ENCODE results near the gene TERT. TPM values are rescaled to one million over a fixed set of nuclear protein-coding genes. Genes with fewer than 3 reads are reported as not detected.

Gene TERT
- total RNA-seq, 1 experiment from 2014 or later: 6.1 TPM

GRCh38 chr5:1278216-1278615, 16.7 kb downstream of the TERT start:
- no peak overlapping the region for H3K4me3 ChIP-seq (ENCODE audit: low read depth, low read length)
- no peaks in the 10 kb centered on the region for H3K36me3 Mint-ChIP-seq (ENCODE audit: insufficient read depth, unreplicated experiment)
- no TSS peak for BruUV-seq (replicated peaks)
- no peak for TF ChIP-seq CTCF (IDR thresholded peaks at IDR 0.05; ENCODE audit: insufficient read depth in 1 of 2, low read depth in 1 of 2, low read length in 1 of 2, severe bottlenecking in 1 of 2, unreplicated experiment in 1 of 2)
- H3K4me1 ChIP-seq: no peaks in the 10 kb centered on the region
- no peaks in the 10 kb centered on the region for H3K4me1 Mint-ChIP-seq (ENCODE audit: low read depth, unreplicated experiment)
- H3K27ac Mint-ChIP-seq (ENCODE audit: unreplicated experiment): no peak overlapping the region
- H3K27me3 Mint-ChIP-seq (ENCODE audit: insufficient read depth, unreplicated experiment): no peaks in the 10 kb centered on the region
- CTCF ChIA-PET: no interaction called here
- H3K36me3 ChIP-seq (ENCODE audit: control insufficient read depth, insufficient read depth, low read length): no peaks in the 10 kb centered on the region
- no peak overlapping the region for H3K4me3 Mint-ChIP-seq (ENCODE audit: unreplicated experiment)
- H3K9me3 Mint-ChIP-seq (ENCODE audit: unreplicated experiment): no peaks in the 10 kb centered on the region
- POLR2A ChIA-PET: no interaction called here
- no peak for DNase-seq
- no peaks in the 10 kb centered on the region for H3K27me3 ChIP-seq (replicated peaks; ENCODE audit: control insufficient read depth, insufficient read depth, low read length)
- no peaks in the 10 kb centered on the region for H3K9me3 ChIP-seq
- intact Hi-C loops (cut with micrococcal nuclease; ENCODE audit: unreplicated experiment): no loop called here

- Histone ChIP-seq H3K4me3 (ENCODE audit: low read depth, low read length) (no peak overlapping the region), H3K36me3 (ENCODE audit: control insufficient read depth, insufficient read depth, low read length) (no peaks in the 10 kb centered on the region), H3K4me1 (no peaks in the 10 kb centered on the region), H3K9me3 (no peaks in the 10 kb centered on the region), H3K27me3 (replicated peaks; ENCODE audit: control insufficient read depth, insufficient read depth, low read length) (no peaks in the 10 kb centered on the region)
- intact Hi-C loops (cut with micrococcal nuclease; ENCODE audit: unreplicated experiment): no loop called here
- ChIA-PET CTCF (no interaction called here), POLR2A (no interaction called here)
- Mint-ChIP-seq H3K9me3 (ENCODE audit: unreplicated experiment) (no peaks in the 10 kb centered on the region), H3K4me3 (ENCODE audit: unreplicated experiment) (no peak overlapping the region), H3K4me1 (ENCODE audit: low read depth, unreplicated experiment) (no peaks in the 10 kb centered on the region), H3K27ac (ENCODE audit: unreplicated experiment) (no peak overlapping the region), H3K27me3 (ENCODE audit: insufficient read depth, unreplicated experiment) (no peaks in the 10 kb centered on the region), H3K36me3 (ENCODE audit: insufficient read depth, unreplicated experiment) (no peaks in the 10 kb centered on the region)
- BruUV-seq (replicated peaks): no TSS peak
- no peak for TF ChIP-seq CTCF (IDR thresholded peaks at IDR 0.05; ENCODE audit: insufficient read depth in 1 of 2, low read depth in 1 of 2, low read length in 1 of 2, severe bottlenecking in 1 of 2, unreplicated experiment in 1 of 2)
- DNase-seq: no peak
Observed at GRCh38 chr5:1277781-1278180, 17.1 kb downstream of the TERT start.

- Mint-ChIP-seq H3K4me3 (ENCODE audit: unreplicated experiment) (no peak overlapping the region), H3K4me1 (ENCODE audit: low read depth, unreplicated experiment) (no peaks in the 10 kb centered on the region), H3K9me3 (ENCODE audit: unreplicated experiment) (no peaks in the 10 kb centered on the region), H3K27ac (ENCODE audit: unreplicated experiment) (no peak overlapping the region), H3K36me3 (ENCODE audit: insufficient read depth, unreplicated experiment) (no peaks in the 10 kb centered on the region), H3K27me3 (ENCODE audit: insufficient read depth, unreplicated experiment) (no peaks in the 10 kb centered on the region)
- BruUV-seq (replicated peaks): no TSS peak
- CTCF ChIA-PET: no interaction called here
- Histone ChIP-seq H3K4me1 (no peaks in the 10 kb centered on the region), H3K27me3 (replicated peaks; ENCODE audit: control insufficient read depth, insufficient read depth, low read length) (no peaks in the 10 kb centered on the region), H3K36me3 (ENCODE audit: control insufficient read depth, insufficient read depth, low read length) (no peaks in the 10 kb centered on the region), H3K9me3 (no peaks in the 10 kb centered on the region), H3K4me3 (ENCODE audit: low read depth, low read length) (no peak overlapping the region)
- intact Hi-C loops (cut with micrococcal nuclease; ENCODE audit: unreplicated experiment): no loop called here
- DNase-seq: no peak
- no peak for TF ChIP-seq CTCF (IDR thresholded peaks at IDR 0.05; ENCODE audit: insufficient read depth in 1 of 2, low read depth in 1 of 2, low read length in 1 of 2, severe bottlenecking in 1 of 2, unreplicated experiment in 1 of 2)
- POLR2A ChIA-PET: no interaction called here
Observed at GRCh38 chr5:1277331-1277730, 17.5 kb downstream of the TERT start.

Measured in Caco-2 (cell line).